HepG2 (cell line): ENCODE measurements around the gene GOT1. TPM values are rescaled to one million over a fixed set of nuclear protein-coding genes. Genes with fewer than 3 reads are reported as not detected.

Source experiments
- ATAC-seq: fragments of 200-7000 bp; cut with Tn5 transposase; 3 replicates; pipeline ENCODE4 v1.9.1; 2020; ENCODE audit warnings: mild to moderate bottlenecking, moderate library complexity
- BruUV-seq: library from RNA; stranded (reverse); fragments of 400-500 nt; replicated peaks from 2 replicates; lab custom pipeline; 2021; lab: Mats Ljungman, UMichigan
- CTCF ChIA-PET: fragments of 300-600 bp; formaldehyde crosslinking; extraction: SDS; loops from one replicate; lab custom pipeline; 2021; ENCODE audit warnings: low total read pairs, inconsistent platforms, low intra/inter-chr PET ratio; lab: Yijun Ruan, JAX
- POLR2A ChIA-PET: fragments of 350-600 bp; sonication (Branson Sonifier 250); formaldehyde crosslinking; loops from one replicate; lab custom pipeline; 2020; ENCODE audit warnings: antibody characterized with exemption, inconsistent platforms; lab: Yijun Ruan, JAX
- DNase-seq: peaks from one replicate; pipeline ENCODE4 v3.0.0-alpha.2; 2015; ENCODE audit warnings: low spot score
- FAIRE-seq: peaks from 3 replicates; lab custom pipeline; 2011; peaks lifted over from hg19 to GRCh38; lab: Jason Lieb, UNC
- H2AFZ ChIP-seq: one replicate; pipeline ENCODE4 v1.6.1; 2011; ENCODE audit warnings: low read length, inconsistent platforms
- H3K27ac ChIP-seq: fragments of 300-600 bp; 3 replicates; pipeline ENCODE4 v1.8.0; 2011; ENCODE audit warnings: mixed run types, mild to moderate bottlenecking, mixed read lengths, low read length, inconsistent platforms; ENCODE audit not compliant: insufficient read depth; ENCODE audit errors: extremely low read length
- H3K27me3 ChIP-seq, 2 experiments: fragments of 200-600 bp in 1 of 2; 2 replicates in 1 of 2; 3 replicates in 1 of 2; pipeline versions ENCODE4 v1.6.0 to v1.8.0; 2011; ENCODE audit warnings: low read length in 2 of 2, mild to moderate bottlenecking in 2 of 2, moderate library complexity in 2 of 2, inconsistent platforms in 1 of 2; ENCODE audit not compliant: insufficient read depth in 2 of 2, control insufficient read depth in 1 of 2
- H3K36me3 ChIP-seq, 2 experiments: fragments of 200-600 bp in 1 of 2; replicated peaks in 1 of 2; 2 replicates in 1 of 2; 3 replicates in 1 of 2; pipeline versions ENCODE4 v1.5.1 to v1.8.0; 2011; ENCODE audit warnings: low read length in 2 of 2, inconsistent platforms in 1 of 2; ENCODE audit not compliant: insufficient read depth in 2 of 2, control insufficient read depth in 1 of 2
- H3K4me1 ChIP-seq: 2 replicates; pipeline ENCODE4 v1.5.1; 2012; ENCODE audit warnings: low read length, inconsistent platforms; ENCODE audit not compliant: insufficient read depth
- H3K4me2 ChIP-seq: 2 replicates; pipeline ENCODE4 v1.6.0; 2011; ENCODE audit warnings: low read depth, low read length, inconsistent platforms
- H3K4me3 ChIP-seq, 3 experiments: fragments of 200-600 bp in 1 of 3; sonication (generic), shearing (Covaris generic) in 1 of 3; replicated peaks in 1 of 3; 2 replicates each; pipeline ENCODE4 v1.5.1; 2011 to 2016; ENCODE audit warnings: low read length in 3 of 3, inconsistent platforms in 2 of 3, low read depth in 2 of 3, mild to moderate bottlenecking in 2 of 3, control low read depth in 1 of 3, mixed read lengths in 1 of 3; ENCODE audit not compliant: insufficient read depth in 1 of 3
- H3K79me2 ChIP-seq: one replicate; pipeline ENCODE4 v1.6.1; 2011; ENCODE audit warnings: low read length, inconsistent platforms; ENCODE audit not compliant: insufficient read depth
- H3K9ac ChIP-seq: 2 replicates; pipeline ENCODE4 v1.6.0; 2011; ENCODE audit warnings: mild to moderate bottlenecking, low read depth, low read length, inconsistent platforms; ENCODE audit not compliant: insufficient read depth
- H3K9me3 ChIP-seq: 2 replicates; pipeline ENCODE4 v1.5.1; 2012; ENCODE audit warnings: mild to moderate bottlenecking, low read length
- H4K20me1 ChIP-seq: 2 replicates; pipeline ENCODE4 v1.6.0; 2011; ENCODE audit warnings: inconsistent platforms, mild to moderate bottlenecking, low read length, moderate library complexity; ENCODE audit not compliant: insufficient read depth
- GLMP ChIP-seq: sonication (generic); formaldehyde crosslinking; IDR thresholded peaks from 2 replicates; pipeline ENCODE4 v1.9.0; 2021; ENCODE audit warnings: missing genetic modification reagents, mild to moderate bottlenecking, borderline replicate concordance
- MAF1 ChIP-seq: sonication (generic); formaldehyde crosslinking; IDR thresholded peaks from 2 replicates; pipeline ENCODE4 v1.5.0; 2020; ENCODE audit warnings: missing genetic modification reagents, borderline replicate concordance
- MIER2 ChIP-seq: IDR thresholded peaks from 2 replicates; pipeline ENCODE4 v1.6.1; 2016; ENCODE audit warnings: missing biosample characterization, missing genetic modification reagents
- MLX ChIP-seq: IDR thresholded peaks from 2 replicates; pipeline ENCODE4 v1.6.1; 2016
- NAIF1 ChIP-seq: sonication (generic); formaldehyde crosslinking; IDR thresholded peaks from 2 replicates; pipeline ENCODE4 v1.5.0; 2020; ENCODE audit warnings: mild to moderate bottlenecking, missing genetic modification reagents, borderline replicate concordance
- RAD51 ChIP-seq: fragments of 450-650 bp; IDR thresholded peaks from 2 replicates; pipeline ENCODE4 v1.6.1; 2016; ENCODE audit warnings: borderline replicate concordance
- SMAD9 ChIP-seq: sonication (generic); formaldehyde crosslinking; IDR thresholded peaks from 2 replicates; pipeline ENCODE4 v1.5.1; 2020; ENCODE audit warnings: mild to moderate bottlenecking, missing genetic modification reagents
- ZFP1 ChIP-seq: IDR thresholded peaks from 2 replicates; pipeline ENCODE4 v1.6.1; 2016
- ZNF510 ChIP-seq: sonication (generic); formaldehyde crosslinking; IDR thresholded peaks from 2 replicates; pipeline ENCODE4 v1.4.0; 2020; ENCODE audit warnings: low read depth, mild to moderate bottlenecking, missing genetic modification reagents
- ZNF839 ChIP-seq: sonication (generic); formaldehyde crosslinking; IDR thresholded peaks from 2 replicates; pipeline ENCODE4 v1.4.0; 2020; ENCODE audit warnings: missing genetic modification reagents, mild to moderate bottlenecking, borderline replicate concordance
- ZSCAN12 ChIP-seq: sonication (generic); formaldehyde crosslinking; IDR thresholded peaks from 2 replicates; pipeline ENCODE4 v1.9.0; 2021; ENCODE audit warnings: mild to moderate bottlenecking, missing genetic modification reagents
- WGBS: methylation state at CpG from one replicate; pipeline ENCODE4 v1.1.6; 2017; ENCODE audit warnings: low lambda C conversion rate; 5-methylcytosine and 5-hydroxymethylcytosine counted together
- in situ Hi-C: cut with HindIII; loops from 2 replicates; pipeline ENCODE4 v1.10.0; 2017; ENCODE audit warnings: low pct_unique_long_range_greater_than_20kb; ENCODE audit not compliant: extremely low pct_ligation_motif_present
- intact Hi-C: fragments of 100-400 bp; cut with micrococcal nuclease; formaldehyde crosslinking; loops from one replicate; pipeline ENCODE4 v1.10.0; 2022; ENCODE audit not compliant: unreplicated experiment
- polyA plus RNA-seq, 8 experiments: library from polyadenylated mRNA; depleted of rRNA in 3 of 8; stranded (reverse) in 7 of 8; unstranded in 1 of 8; fragments of >200 nt; fragmentation: Illumina TruSeq in 4 of 8; extraction: Trizol in 4 of 8; gene quantifications; 2 replicates each; pipeline versions ENCODE4 v1.2.1 to v1.2.3, GENCODE V29; 2011 to 2016; ENCODE audit warnings: low read depth in 4 of 8, missing spikeins in 1 of 8, mixed read lengths in 1 of 8; ENCODE audit not compliant: insufficient read depth in 1 of 8
- total RNA-seq, 5 experiments: library from RNA; depleted of rRNA; stranded (reverse); fragments of >200 nt; fragmentation: Illumina TruSeq; extraction: Trizol; gene quantifications; 2 replicates each; pipeline ENCODE4 v1.2.3, GENCODE V29; 2016; ENCODE audit warnings: low read depth in 1 of 5
- TF ChIP-seq, protein P1 (sequence below): sonication (generic); formaldehyde crosslinking; IDR thresholded peaks from 2 replicates; pipeline ENCODE4 v1.4.0; 2020; ENCODE audit warnings: mild to moderate bottlenecking, missing genetic modification reagents
- TF ChIP-seq, protein P2 (sequence below): sonication (generic); formaldehyde crosslinking; IDR thresholded peaks from 2 replicates; pipeline ENCODE4 v1.4.0; 2020; ENCODE audit warnings: missing genetic modification reagents
- TF ChIP-seq, protein P3 (sequence below): sonication (generic); formaldehyde crosslinking; IDR thresholded peaks from 2 replicates; pipeline ENCODE4 v1.5.0; 2020; ENCODE audit warnings: mild to moderate bottlenecking, low read depth, missing genetic modification reagents, borderline replicate concordance

Gene GOT1
- total and polyA plus RNA-seq, 2 of the 13 experiments (the other 11 are each of a cell fraction or from before 2014, with no cell fraction given): 81.2 to 102 TPM

DNA sequence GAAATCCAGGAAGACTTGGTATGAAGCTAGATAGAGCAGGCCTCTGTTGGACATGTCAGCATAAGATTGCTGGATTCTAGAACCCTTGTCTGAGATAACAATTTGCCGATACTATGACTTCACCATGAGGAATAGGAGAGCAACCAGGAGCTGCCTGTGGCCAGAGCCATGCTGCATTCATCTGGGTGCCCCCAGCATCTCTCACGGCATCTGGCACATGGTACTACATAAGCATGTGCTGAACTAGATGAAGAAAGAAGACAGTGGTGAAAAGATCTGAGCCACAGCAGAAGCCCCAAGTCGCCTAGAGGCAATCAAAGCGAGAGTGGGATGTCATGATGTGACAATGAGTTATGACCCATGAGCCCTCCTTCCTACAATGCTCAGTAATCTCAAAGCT is 19.5 kb downstream of the GOT1 start:
- no peak for TF ChIP-seq ZNF510 (CRISPR knock-in tag)
- TF ChIP-seq ZSCAN12 (CRISPR knock-in tag): no peak
- no peak for TF ChIP-seq MAF1 (CRISPR knock-in tag)
- no peak for TF ChIP-seq ZNF839
- TF ChIP-seq, protein P1, sequence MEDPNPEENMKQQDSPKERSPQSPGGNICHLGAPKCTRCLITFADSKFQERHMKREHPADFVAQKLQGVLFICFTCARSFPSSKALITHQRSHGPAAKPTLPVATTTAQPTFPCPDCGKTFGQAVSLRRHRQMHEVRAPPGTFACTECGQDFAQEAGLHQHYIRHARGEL (CRISPR knock-in tag): no peak
- no peak for TF ChIP-seq MLX (CRISPR knock-in tag)
- BruUV-seq: no TSS peak
- Histone ChIP-seq H3K4me1 (peaks cover 20% of the 10 kb centered on the region), H3K36me3 (peaks cover 21 to 37% of the 10 kb centered on the region in 2 experiments), H3K27me3 (no peaks in the 10 kb centered on the region), H3K79me2 (peaks cover 24% of the 10 kb centered on the region), H3K4me3 (no peak overlapping the region), H3K27ac (no peak overlapping the region), H2AFZ (no peak overlapping the region), H3K9me3 (no peaks in the 10 kb centered on the region), H3K4me2 (no peak overlapping the region), H4K20me1 (0 out of 2 replicates have a peak, but pooled peaks cover 6% of the 10 kb centered on the region), H3K9ac (no peak overlapping the region)
- ChIA-PET CTCF (no interaction called here), POLR2A (no interaction called here)
- intact Hi-C loops (no loop called here), in situ Hi-C loops (no loop called here)
- no peak for ATAC-seq
- FAIRE-seq: no peak
- 93% methylated on average over 4 of the region's 4 CpGs for WGBS
- DNase-seq: no peak

GRCh38 chr10:99410146-99410545 is 20.3 kb downstream of the GOT1 start:
- 94% methylated on average over 1 of the region's 1 CpG for WGBS
- CTCF ChIA-PET: no interaction called here
- in situ Hi-C loops: no loop called here

More at GRCh38 chr10:99410146-99410545, 20.3 kb downstream of the GOT1 start:
- H3K36me3 ChIP-seq: peaks cover 24 to 43% of the 10 kb centered on the region in 2 experiments
- intact Hi-C loops: no loop called here
- ATAC-seq (no peak), DNase-seq (no peak), FAIRE-seq (no peak)
- peaks cover 20% of the 10 kb centered on the region for H3K4me1 ChIP-seq
- H2AFZ ChIP-seq: no peak overlapping the region
- no peaks in the 10 kb centered on the region for H3K27me3 ChIP-seq
- no peak overlapping the region for H3K4me2 ChIP-seq
- H3K9me3 ChIP-seq: no peaks in the 10 kb centered on the region
- H3K27ac ChIP-seq: no peak overlapping the region
- no peak overlapping the region for H3K4me3 ChIP-seq
- BruUV-seq: no TSS peak
- no peak overlapping the region for H3K9ac ChIP-seq
- TF ChIP-seq, protein P2, sequence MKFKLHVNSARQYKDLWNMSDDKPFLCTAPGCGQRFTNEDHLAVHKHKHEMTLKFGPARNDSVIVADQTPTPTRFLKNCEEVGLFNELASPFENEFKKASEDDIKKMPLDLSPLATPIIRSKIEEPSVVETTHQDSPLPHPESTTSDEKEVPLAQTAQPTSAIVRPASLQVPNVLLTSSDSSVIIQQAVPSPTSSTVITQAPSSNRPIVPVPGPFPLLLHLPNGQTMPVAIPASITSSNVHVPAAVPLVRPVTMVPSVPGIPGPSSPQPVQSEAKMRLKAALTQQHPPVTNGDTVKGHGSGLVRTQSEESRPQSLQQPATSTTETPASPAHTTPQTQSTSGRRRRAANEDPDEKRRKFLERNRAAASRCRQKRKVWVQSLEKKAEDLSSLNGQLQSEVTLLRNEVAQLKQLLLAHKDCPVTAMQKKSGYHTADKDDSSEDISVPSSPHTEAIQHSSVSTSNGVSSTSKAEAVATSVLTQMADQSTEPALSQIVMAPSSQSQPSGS (CRISPR knock-in tag): no peak
- TF ChIP-seq SMAD9 (no peak), GLMP (CRISPR knock-in tag) (no peak), NAIF1 (CRISPR knock-in tag) (no peak), RAD51 (no peak), MIER2 (no peak), ZFP1 (CRISPR knock-in tag) (no peak)
- TF ChIP-seq, protein P3, sequence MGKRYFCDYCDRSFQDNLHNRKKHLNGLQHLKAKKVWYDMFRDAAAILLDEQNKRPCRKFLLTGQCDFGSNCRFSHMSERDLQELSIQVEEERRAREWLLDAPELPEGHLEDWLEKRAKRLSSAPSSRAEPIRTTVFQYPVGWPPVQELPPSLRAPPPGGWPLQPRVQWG (CRISPR knock-in tag): no peak
- TF ChIP-seq, all 625 proteins: peak for 0
- peaks cover 24% of the 10 kb centered on the region for H3K79me2 ChIP-seq
- H4K20me1 ChIP-seq: 0 out of 2 replicates have a peak, but pooled peaks cover 6% of the 10 kb centered on the region
- POLR2A ChIA-PET: no interaction called here
